WTC11 (cell line): ENCODE data around the gene KCNJ11.

ENCODE experiments used
- FOXK1 ChIP-seq: sonication (generic); formaldehyde crosslinking; IDR thresholded peaks from 2 replicates; pipeline ENCODE4 v1.8.0; 2022; ENCODE audit warnings: mild to moderate bottlenecking, moderate library complexity, missing genetic modification reagents
- TF ChIP-seq, protein P1 (sequence below): sonication (generic); formaldehyde crosslinking; IDR thresholded peaks from 2 replicates; pipeline ENCODE4 v1.8.1; 2022; ENCODE audit warnings: low read depth, mild to moderate bottlenecking, moderate library complexity, missing genetic modification reagents, borderline replicate concordance
- TF ChIP-seq, protein P2 (sequence below): fragments of 200-600 bp; IDR thresholded peaks from 2 replicates; pipeline ENCODE4 v1.8.0; 2022; ENCODE audit warnings: antibody characterized with exemption

DNA sequence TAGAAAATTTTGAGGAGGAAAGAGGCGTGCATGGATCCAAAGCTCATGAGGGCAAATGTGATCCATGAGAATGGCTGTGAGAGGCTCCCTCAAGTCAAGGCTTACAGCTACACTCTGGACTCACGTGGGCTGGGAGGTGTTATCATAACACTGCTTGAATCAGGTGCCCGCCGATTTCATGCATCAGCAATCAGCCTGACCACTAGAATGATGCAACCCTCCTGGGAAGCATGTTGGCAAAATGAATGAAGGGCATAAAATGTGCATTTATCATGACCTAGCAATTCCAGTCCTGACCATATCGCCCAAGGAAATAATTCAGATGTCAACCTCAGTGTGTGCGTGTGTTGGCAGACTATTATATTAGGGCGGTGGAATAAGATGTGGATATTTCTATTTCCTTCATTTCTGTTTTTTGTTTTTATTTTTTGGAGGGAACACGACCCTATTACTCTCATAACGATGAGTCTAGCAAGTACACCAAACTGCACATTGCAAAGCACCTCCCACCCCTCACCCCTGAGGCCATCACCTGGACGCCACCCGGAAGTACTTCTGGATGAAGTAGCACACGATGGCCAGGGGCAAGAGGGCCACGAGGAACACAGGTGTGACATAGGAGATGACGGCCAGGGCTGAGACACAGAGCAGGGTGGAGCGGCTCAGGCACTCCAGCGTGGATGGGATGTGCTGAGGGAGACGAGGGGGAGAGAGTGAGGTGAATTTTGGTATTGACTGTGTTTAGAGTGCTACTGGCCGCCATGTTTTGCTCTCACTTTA lies 15.7 kb upstream of the KCNJ11 start:
- TF ChIP-seq, protein P1, sequence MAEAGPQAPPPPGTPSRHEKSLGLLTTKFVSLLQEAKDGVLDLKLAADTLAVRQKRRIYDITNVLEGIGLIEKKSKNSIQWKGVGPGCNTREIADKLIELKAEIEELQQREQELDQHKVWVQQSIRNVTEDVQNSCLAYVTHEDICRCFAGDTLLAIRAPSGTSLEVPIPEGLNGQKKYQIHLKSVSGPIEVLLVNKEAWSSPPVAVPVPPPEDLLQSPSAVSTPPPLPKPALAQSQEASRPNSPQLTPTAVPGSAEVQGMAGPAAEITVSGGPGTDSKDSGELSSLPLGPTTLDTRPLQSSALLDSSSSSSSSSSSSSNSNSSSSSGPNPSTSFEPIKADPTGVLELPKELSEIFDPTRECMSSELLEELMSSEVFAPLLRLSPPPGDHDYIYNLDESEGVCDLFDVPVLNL (CRISPR knock-in tag) = no peak
- TF ChIP-seq, protein P2, sequence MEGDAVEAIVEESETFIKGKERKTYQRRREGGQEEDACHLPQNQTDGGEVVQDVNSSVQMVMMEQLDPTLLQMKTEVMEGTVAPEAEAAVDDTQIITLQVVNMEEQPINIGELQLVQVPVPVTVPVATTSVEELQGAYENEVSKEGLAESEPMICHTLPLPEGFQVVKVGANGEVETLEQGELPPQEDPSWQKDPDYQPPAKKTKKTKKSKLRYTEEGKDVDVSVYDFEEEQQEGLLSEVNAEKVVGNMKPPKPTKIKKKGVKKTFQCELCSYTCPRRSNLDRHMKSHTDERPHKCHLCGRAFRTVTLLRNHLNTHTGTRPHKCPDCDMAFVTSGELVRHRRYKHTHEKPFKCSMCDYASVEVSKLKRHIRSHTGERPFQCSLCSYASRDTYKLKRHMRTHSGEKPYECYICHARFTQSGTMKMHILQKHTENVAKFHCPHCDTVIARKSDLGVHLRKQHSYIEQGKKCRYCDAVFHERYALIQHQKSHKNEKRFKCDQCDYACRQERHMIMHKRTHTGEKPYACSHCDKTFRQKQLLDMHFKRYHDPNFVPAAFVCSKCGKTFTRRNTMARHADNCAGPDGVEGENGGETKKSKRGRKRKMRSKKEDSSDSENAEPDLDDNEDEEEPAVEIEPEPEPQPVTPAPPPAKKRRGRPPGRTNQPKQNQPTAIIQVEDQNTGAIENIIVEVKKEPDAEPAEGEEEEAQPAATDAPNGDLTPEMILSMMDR = no peak
- no peak for TF ChIP-seq FOXK1
